HG03575 (cell line): ENCODE data around the gene TTC27.
"Not testable (repeated sequence)": the region's sequence is repeated elsewhere in the genome, so short reads cannot be mapped to it uniquely, and the experiment has no call there.

Experiments
- ATAC-seq: cut with Tn5 transposase; IDR thresholded peaks from one replicate; pipeline ENCODE4 v1.9.1; 2021; ENCODE audit not compliant: unreplicated experiment, insufficient number of reproducible peaks, low FRiP score; ENCODE audit errors: extremely low read depth

Gene TTC27

DNA sequence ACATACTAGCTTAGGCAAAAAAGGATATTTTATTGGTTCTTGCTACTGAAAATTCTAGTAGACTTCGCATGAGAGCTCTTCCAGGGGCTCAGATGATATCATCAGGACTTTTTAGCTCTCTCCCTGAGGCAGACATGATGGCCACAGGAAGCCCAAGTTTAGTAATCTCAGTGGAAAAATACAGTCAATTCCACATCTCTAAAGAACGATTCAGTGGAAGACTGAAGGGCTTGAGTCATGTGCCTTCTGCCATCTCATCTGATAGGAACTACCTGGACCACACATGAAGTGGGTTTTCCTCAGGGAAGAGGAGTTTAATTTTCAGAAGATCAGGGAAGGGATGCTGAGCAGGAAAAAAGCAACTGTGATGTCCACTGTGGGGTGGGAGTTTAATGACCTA, 117.3 kb downstream of the TTC27 start:
- no peak for ATAC-seq

DNA sequence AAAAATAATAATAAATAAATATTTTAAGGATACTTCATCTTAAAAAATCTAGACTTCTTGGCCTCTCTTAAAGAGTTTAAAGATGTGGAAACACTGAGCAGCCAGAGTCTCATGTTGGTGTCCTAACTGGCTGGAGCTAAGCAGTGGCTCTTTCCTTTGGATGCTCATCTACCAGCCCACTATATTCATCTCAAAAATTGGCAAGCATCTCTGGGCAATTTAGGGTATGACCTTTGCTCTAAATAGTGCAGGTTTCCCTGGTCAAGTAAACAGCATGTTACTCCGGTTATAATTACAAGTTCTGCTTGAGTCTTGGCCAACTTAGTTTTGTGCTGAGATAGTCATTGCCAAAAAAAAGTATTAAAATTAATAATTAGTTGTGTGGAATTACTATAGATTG, 117.8 kb downstream of the TTC27 start:
- no peak for ATAC-seq

DNA sequence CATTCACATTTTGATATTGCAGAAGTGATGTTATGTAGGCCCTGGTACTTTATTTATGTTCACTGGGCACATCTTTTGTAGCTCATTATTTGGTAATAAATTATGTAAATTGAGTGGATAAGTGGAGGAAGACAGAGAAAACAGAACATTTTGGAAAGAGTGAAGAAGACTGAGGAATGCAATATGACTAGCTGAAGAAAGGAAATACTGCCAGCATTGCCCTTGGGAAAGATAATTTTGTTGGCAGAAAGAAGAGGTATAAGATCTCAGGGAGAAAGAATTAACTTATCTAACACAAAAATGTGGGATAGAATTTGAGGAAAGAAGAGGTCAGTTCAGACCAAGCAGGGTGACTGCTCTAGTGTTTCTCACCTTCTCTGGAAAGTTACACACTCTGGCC, 118.8 kb downstream of the TTC27 start:
- no peak for ATAC-seq

DNA sequence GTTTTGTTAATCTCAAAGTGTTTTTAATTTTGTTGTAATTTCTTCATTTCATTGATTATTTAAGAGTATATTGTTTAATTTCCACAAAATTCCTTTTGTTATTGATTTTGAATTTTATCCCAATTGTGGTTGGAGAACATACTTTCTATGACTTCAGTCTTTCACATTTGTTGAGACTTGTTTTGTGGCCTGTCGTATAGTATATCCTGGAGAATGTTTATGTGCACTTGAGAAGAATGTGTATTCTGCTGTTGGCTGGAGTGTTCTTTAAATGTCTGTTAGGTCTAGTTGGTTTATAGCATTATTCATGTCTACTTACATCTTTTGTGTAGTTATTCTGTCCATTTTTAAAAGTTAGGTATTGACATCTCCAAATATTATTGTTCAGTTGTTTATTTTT, 120.3 kb downstream of the TTC27 start:
- ATAC-seq: no peak

DNA sequence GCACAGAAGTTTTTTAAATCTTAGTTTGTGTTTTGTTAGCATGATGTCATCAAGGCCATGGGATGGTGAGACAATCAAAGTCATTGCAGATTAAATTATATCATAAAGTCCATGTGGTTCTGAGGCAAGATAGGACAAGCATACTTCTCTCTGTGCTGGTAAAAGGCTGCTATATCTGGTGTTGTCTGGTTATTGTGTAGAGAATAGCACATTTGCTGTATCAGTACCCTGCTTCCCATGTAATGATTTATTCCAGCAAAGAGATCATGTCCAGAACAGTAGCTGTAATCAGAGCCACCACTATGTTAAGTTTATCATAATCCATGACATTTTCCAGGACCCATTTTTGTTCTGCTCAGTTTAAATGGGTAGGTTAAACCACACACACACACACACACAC, 123.0 kb downstream of the TTC27 start:
- ATAC-seq: no peak

DNA sequence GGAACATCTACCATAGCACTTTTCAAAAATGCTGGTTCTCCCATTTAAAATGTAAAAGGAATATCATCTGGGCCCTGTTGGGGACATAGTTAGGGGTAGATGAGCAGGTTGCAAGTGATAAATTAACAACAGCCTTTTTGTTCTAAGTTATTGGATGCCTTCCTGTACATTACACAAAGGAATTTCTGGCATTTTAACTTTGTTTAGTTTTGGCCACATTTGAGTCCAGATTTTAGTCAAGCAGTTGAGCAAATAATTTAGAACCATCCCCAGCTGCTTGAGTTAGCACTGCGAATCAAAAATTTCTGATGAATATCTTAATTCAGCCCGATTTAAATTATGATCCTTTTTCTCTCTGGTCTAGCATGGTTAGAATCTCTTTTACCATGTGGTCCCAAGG, 124.4 kb downstream of the TTC27 start:
- no peak for ATAC-seq

DNA sequence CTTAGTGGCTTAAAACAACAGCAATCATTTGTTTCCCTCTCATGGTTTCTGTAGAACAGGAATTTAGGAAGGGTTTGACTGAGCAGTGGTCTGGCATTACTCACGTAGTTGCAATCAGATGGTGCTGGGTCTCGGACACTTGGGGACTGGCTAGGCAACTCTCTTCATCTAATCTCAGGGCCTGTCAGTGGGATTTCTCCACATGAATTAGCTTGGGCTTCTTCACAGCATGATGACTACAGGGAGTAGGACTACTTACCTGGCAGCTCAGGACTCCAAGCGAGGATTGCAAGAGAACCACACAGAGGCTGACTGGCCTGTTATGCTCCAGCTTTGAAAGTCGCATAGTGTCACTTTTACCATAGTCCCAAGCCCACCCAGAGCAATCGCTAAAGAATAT, 125.1 kb downstream of the TTC27 start:
- ATAC-seq: no peak

DNA sequence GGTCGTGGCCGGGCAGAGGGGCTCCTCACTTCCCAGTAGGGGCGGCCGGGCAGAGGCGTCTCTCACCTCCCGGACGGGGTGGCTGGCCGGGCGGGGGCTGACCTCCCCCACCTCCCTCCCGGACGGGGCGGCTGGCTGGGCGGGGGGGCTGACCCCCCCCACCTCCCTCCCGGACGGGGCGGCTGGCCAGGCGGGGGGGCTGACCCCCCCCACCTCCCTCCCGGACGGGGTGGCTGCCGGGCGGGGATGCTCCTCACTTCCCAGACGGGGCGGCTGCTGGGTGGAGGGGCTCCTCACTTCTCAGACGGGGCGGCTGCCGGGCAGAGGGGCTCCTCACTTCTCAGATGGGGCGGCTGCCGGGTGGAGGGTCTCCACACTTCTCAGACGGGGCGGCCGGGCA, 126.8 kb downstream of the TTC27 start:
- not testable (repeated sequence) for ATAC-seq

DNA sequence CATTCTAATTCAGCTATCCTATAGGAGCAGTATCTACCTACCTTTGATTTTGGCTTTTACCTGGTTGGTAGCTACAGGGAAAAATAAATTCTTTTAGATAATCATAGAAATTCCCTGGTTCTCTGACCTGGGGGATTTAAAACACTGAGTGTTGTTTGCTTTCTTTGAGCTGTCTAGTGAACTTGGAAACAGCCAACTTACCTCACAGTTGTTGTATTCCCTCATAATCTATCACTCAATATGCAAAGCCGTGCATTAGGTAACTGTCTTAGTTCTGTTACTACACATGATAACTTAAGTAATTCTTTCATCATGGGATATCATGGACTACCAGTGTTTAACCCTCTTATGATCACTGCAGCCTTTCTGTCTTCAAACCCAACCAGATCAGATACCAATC, 127.8 kb downstream of the TTC27 start:
- no peak for ATAC-seq

DNA sequence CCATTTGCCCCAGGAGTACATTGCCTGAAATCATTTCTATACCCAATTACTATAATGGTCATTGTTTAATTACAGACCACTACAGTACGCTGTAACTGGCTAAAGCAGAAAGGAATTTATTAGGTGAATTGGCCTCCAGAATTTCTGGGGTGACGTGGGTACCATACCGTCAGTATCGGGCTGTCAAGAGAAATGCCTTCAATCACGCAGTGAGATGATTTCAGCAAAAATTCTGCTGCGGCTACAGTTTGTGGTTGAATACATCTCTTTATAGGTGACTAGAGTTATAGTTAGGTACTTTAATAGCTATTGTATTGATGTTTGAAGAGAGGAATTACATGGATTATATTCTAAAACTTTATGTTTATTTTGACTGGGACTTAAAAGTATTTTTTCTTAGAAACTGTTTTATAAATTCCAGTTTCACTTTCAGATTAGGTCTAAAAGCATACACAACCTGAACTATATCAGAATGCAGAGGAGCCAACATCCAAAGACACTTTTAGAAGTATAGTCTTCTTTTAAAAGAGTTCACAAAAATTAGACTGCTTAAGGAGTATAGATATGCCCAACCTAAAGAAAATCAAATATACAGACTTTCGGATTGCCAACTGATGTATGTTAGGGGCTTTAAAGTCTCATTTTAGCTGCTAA, 128.4 kb downstream of the TTC27 start:
- ATAC-seq: no peak

DNA sequence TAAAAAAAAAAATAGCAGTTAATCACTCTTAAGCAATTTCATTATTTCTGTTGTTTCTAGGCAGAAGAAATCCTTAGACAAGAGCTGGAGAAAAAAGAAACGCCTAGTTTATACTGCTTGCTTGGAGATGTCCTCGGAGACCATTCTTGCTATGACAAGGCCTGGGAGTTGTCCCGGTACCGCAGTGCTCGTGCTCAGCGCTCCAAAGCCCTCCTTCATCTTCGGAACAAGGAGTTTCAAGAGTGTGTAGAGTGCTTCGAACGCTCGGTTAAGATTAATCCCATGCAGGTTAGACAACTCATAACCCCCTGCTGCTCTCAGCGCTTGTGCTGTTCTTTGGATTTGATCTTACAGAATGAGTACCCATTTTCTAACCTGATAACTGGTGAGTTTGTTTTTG, 130.4 kb downstream of the TTC27 start:
- ATAC-seq: no peak

DNA sequence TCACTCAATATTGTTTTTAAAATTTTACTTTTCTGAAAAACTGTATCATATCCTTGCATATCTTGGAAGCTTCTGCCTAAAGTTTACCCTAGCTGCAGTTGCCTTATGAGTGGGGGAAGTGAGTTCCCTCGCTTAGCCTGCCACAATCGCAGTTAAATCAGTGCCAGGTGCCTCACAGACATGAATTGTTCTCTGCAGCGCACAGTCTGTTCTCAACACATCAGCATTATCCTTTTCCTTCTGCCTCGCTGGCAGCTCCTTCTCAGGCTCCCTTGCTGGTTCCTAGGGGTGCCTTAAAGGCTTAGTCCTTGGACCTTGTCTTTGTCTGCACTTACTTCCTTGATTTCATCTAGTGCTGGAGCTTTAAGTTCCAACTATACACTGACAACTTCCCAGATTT, 132.8 kb downstream of the TTC27 start:
- no peak for ATAC-seq

DNA sequence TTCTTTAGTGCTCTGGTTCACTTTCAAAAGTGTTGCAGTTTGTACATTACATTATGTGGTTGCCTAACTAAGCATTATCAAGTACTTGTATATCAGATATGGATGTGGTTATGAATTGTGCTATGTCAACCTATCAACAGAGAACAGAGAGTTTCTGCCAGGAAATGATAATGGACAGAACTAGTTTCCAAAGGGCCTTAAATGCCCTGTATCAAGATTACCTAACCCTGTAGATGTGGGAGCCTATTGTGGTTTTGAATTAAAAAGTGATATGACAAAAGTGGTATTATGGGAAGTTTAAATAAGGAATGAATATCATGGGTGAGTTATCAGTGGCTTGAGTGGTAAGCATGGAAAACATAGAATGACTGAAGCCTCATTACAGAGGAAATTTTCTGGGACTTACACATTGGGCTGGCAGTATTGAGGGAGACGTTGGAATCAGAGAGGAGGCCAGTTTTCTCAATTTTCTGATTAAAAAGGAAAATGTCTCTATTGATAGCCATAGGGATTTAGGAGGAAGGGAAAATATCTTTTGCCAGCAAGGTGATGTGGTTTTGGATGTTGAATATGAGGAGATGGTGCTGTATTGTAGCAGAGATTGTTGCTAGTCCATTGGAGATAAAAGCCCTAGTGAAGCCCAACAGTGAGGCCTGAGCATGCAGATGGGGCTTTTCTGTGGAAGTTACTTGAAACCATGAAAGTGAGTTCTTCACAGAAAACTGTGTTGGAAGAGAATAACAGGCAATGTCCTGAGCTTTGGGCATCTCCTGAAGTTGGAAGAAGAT, 140.7 kb downstream of the TTC27 start:
- no peak for ATAC-seq

DNA sequence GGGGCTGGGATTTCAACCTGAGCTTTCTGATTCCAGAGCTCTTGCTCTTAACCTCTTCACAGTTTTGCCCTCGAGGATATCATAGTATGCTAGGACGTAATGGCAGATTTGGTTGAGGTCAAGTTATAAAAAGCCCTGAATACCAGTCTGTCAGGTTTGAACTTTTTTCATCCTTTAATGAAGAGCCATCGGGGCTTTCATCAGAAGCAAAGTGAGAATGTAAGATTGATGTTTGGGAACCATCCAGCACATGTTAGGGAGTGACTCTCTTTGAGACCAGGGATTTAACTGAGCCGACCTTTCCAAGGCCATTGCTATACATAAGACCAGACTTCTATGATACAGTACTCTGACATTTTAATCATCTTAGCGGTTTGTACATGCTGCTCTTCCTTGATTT, 142.5 kb downstream of the TTC27 start:
- no peak for ATAC-seq

DNA sequence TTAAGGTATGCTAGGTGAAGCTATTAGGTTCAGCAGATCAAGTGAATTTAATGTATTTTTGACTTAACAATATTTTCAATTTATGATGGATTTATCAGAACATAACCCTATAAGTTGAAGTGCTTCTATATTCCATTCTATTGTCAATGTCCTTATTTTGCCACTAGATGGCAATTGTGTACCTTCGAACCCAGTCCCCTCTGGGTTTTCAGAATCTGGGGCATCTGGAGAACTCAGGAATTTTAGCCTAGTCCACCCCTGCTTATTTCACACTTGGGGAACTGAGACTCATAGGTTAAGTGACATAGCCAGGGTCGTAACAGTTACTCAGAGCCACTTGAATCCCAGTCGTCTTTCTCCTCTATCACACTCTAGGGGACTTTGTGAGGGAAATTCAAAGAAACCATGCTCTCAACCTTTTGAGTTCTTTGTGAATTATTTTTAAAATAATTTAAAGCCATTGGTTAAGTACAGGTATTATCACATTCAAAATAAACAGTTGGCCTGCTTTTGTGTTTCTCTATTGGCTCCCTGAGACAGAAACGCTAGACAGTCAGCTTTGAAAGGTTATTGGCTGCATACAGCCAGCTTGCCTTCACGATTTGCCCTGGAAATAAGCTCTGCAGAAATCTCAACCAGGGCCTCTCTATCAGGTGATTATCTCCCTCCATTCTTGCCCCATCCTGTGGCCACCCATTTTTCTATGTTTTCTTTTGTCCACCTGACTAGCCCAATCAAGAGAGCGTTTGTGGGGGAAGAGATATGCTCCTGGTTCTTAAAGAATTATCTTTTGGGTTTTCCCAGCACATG, 145.0 kb downstream of the TTC27 start:
- no peak for ATAC-seq

DNA sequence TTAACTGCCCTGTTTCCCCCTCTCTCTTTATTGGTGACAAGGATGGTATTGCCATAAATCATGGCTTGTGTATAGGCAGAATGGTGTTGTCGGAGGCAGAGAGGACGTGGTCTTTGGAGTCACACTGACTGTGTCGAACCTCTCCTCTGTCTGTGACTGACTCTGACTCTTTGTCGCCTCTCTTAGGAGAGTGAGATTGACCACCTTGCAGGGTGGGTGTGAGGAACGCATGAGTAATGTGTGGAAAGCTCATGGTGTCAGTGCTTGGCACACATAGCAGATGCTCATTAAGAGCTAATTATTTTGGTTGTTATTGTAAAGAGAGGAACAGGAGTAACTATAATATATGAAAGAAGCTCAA, 145.6 kb downstream of the TTC27 start:
- no peak for ATAC-seq

DNA sequence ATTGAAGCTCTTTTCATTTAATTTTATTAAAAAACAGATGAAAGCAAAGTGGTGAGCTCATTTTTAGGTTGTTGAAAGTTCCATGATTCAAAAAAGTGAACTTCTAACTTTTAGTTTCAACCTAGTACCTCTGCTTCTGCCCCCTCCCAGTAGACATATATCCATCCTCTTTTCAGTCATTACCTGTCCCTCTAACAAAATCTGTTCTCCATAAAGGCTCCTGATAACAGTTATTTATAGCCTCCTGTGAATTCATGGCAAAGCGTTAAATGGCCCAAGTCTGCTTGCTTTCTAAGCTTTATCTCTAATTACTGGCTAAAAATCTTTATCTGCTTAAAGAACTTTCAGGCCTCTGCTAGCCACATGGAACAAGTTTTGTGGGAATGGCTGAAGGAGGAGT, 148.1 kb downstream of the TTC27 start:
- no peak for ATAC-seq

DNA sequence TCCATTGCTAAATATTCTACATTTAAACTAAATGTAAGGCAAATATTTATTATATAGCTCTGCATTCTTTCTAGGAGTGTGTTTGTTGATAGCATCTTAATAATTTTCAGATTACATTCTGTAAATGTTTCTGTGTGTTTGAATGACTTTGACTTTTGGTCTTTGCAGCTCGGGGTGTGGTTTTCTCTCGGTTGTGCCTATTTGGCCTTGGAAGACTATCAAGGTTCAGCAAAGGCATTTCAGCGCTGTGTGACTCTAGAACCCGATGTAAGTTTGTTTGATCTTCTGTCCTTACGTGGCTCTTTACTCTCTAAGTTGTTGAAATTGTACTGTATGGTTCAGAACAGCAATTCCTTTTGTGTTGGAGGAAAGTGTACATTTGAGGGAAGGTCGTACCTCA, 149.9 kb downstream of the TTC27 start:
- no peak for ATAC-seq

DNA sequence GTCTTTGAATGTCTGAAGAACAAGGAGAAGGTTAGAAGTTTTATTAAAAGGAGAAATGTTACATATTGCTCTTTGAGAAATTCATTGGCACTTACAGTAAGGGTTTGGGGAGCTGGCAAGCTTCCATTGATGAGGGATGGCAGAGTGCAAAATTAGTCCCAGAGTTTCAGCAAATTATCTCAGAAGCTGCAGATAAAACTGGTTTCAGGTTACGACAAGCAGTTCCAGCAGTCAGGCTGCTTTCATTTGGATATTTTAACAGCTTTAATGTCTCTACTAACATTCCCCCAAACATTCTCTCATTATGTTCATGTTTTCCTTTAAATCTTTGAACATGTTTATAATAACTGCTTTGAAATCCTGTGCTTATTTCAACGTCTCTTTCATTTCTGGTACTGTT, 153.1 kb downstream of the TTC27 start:
- no peak for ATAC-seq

DNA sequence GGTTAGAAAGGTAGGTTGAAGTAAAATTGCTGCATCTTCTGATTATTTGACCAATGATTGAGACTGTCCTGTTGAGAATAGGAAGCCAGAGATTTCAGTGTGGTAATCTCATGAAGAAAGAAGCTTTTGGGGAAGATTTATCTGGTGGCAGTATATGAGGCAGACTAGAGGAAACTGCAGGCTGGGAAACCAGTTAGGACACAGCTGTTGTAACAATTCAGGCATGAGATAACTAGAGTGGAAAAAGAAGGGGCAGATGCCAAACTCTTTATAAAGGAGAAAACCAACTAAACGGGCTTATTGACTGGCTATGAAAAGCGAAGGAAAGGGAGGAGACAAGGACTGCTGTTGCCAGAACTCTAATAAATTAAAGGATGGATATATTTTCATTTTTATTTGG, 155.6 kb downstream of the TTC27 start:
- ATAC-seq: no peak
